Measurements from ENCODE around the gene DBNDD1. TPM values are rescaled to one million over a fixed set of nuclear protein-coding genes. Genes with fewer than 3 reads are reported as not detected.

The DBNDD1 gene
- total RNA-seq, 1 experiment from 2014 or later, result 32.3 TPM

DNA sequence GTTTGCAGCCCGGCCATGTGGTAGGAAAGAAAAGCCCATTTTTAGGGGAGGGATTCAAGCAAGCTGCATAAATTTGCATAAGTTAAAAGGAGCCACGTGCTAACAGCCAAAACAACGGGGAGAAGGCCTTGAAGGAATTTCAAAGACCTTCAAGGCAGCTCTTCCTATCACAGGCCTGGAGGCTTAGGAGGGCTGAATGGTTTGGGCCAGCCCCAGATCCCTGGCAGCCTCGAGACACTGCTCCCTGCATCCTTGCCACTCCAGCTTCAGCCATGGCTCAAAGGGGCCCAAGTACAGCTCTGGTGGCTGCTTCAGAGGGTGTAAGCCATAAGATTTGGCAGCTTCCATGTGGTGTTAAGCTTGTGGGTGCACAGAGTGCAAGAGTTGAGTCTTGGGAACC is 35.3 kb upstream of the DBNDD1 start:
- POLR2A ChIA-PET, result no interaction called here

DNA sequence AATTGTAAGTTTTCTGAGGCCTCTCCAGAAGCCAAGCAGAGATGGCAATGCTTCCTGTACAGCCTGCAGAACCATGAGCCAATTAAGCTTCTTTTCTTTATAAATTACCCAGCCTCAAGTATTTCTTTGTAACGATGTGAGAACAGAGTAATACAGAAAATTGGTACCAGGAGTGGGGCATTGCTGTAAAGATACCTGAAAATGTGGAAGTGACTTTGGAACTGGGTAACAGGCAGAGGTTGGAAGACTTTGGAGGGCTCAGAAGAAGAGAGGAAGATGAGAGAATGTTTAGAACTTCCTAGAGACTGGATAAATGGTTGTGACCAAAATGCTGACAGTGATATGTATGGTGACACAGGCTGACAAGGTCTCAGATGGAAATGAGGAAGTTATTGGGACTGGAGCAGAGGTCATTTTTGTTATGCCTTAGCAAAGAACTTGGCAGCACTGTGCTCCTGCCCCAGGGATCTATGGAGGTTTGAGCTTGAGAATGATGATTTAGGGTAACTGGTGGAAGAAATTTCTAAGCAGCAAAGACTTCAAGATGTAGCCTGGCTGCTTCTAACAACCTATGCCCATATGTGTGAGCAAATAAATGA is 34.7 kb upstream of the DBNDD1 start:
- TF ChIP-seq SIN3A (IDR thresholded peaks at IDR 0.05; ENCODE audit: borderline replicate concordance, insufficient read depth, low read depth, low read length) (no peak), TCF7L2 (IDR thresholded peaks at IDR 0.05; ENCODE audit: low read depth, low read length) (no peak), POLR2AphosphoS5 (IDR thresholded peaks at IDR 0.05; ENCODE audit: low read depth, low read length) (no peak)
- TF ChIP-seq, protein P1, sequence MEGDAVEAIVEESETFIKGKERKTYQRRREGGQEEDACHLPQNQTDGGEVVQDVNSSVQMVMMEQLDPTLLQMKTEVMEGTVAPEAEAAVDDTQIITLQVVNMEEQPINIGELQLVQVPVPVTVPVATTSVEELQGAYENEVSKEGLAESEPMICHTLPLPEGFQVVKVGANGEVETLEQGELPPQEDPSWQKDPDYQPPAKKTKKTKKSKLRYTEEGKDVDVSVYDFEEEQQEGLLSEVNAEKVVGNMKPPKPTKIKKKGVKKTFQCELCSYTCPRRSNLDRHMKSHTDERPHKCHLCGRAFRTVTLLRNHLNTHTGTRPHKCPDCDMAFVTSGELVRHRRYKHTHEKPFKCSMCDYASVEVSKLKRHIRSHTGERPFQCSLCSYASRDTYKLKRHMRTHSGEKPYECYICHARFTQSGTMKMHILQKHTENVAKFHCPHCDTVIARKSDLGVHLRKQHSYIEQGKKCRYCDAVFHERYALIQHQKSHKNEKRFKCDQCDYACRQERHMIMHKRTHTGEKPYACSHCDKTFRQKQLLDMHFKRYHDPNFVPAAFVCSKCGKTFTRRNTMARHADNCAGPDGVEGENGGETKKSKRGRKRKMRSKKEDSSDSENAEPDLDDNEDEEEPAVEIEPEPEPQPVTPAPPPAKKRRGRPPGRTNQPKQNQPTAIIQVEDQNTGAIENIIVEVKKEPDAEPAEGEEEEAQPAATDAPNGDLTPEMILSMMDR (IDR thresholded peaks at IDR 0.05), result no peak
- TF ChIP-seq, protein P2, sequence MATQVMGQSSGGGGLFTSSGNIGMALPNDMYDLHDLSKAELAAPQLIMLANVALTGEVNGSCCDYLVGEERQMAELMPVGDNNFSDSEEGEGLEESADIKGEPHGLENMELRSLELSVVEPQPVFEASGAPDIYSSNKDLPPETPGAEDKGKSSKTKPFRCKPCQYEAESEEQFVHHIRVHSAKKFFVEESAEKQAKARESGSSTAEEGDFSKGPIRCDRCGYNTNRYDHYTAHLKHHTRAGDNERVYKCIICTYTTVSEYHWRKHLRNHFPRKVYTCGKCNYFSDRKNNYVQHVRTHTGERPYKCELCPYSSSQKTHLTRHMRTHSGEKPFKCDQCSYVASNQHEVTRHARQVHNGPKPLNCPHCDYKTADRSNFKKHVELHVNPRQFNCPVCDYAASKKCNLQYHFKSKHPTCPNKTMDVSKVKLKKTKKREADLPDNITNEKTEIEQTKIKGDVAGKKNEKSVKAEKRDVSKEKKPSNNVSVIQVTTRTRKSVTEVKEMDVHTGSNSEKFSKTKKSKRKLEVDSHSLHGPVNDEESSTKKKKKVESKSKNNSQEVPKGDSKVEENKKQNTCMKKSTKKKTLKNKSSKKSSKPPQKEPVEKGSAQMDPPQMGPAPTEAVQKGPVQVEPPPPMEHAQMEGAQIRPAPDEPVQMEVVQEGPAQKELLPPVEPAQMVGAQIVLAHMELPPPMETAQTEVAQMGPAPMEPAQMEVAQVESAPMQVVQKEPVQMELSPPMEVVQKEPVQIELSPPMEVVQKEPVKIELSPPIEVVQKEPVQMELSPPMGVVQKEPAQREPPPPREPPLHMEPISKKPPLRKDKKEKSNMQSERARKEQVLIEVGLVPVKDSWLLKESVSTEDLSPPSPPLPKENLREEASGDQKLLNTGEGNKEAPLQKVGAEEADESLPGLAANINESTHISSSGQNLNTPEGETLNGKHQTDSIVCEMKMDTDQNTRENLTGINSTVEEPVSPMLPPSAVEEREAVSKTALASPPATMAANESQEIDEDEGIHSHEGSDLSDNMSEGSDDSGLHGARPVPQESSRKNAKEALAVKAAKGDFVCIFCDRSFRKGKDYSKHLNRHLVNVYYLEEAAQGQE (IDR thresholded peaks at IDR 0.05; ENCODE audit: insufficient read depth in 1 of 2, low read depth in 2 of 2, low read length in 1 of 2), result no peak
- DNase-seq (ENCODE audit: low read depth, low spot score), result no peak

More for the DNA sequence above, 35.3 kb upstream of the DBNDD1 start:
- DNase-seq (ENCODE audit: low read depth, low spot score), result no peak
- no peaks in the 10 kb centered on the region for H3K27me3 ChIP-seq (ENCODE audit: control insufficient read depth, insufficient read depth, low read length)
- BruUV-seq (replicated peaks), result no TSS peak
- CTCF ChIA-PET, result no interaction called here
- H3K36me3 ChIP-seq (ENCODE audit: control insufficient read depth, insufficient read depth, low read length), result no peaks in the 10 kb centered on the region
- in situ Hi-C loops (cut with HindIII; ENCODE audit: low pct_unique_long_range_greater_than_20kb, low sequenced_read_pairs) (no loop called here), intact Hi-C loops (cut with micrococcal nuclease; ENCODE audit: unreplicated experiment) (no loop called here)
- TF ChIP-seq, protein P2 (IDR thresholded peaks at IDR 0.05; ENCODE audit: insufficient read depth in 1 of 2, low read depth in 2 of 2, low read length in 1 of 2), result no peak
- no peak for TF ChIP-seq POLR2AphosphoS5 (IDR thresholded peaks at IDR 0.05; ENCODE audit: low read depth, low read length)
- TF ChIP-seq, protein P1 (IDR thresholded peaks at IDR 0.05), result no peak
- TF ChIP-seq SIN3A (IDR thresholded peaks at IDR 0.05; ENCODE audit: borderline replicate concordance, insufficient read depth, low read depth, low read length), result no peak
- TF ChIP-seq TCF7L2 (IDR thresholded peaks at IDR 0.05; ENCODE audit: low read depth, low read length), result no peak
- H3K4me3 ChIP-seq (ENCODE audit: low read depth in 2 of 2, low read length in 2 of 2), result no peak overlapping the region
- no peaks in the 10 kb centered on the region for H3K4me1 ChIP-seq (ENCODE audit: control insufficient read depth, insufficient read depth, low read length)
- no peak overlapping the region for H3K27ac ChIP-seq (ENCODE audit: low read length)
- ATAC-seq, result no peak
- no peaks in the 10 kb centered on the region for H3K9me3 ChIP-seq (ENCODE audit: control insufficient read depth, insufficient read depth, low read depth, low read length)

More for the DNA sequence above, 34.7 kb upstream of the DBNDD1 start:
- no peaks in the 10 kb centered on the region for H3K9me3 ChIP-seq (ENCODE audit: control insufficient read depth, insufficient read depth, low read depth, low read length)
- no peaks in the 10 kb centered on the region for H3K36me3 ChIP-seq (ENCODE audit: control insufficient read depth, insufficient read depth, low read length)
- H3K4me1 ChIP-seq (ENCODE audit: control insufficient read depth, insufficient read depth, low read length), result no peaks in the 10 kb centered on the region
- H3K27me3 ChIP-seq (ENCODE audit: control insufficient read depth, insufficient read depth, low read length), result no peaks in the 10 kb centered on the region
- no TSS peak for BruUV-seq (replicated peaks)
- ATAC-seq, result no peak
- no peak overlapping the region for H3K27ac ChIP-seq (ENCODE audit: low read length)
- POLR2A ChIA-PET, result no interaction called here
- CTCF ChIA-PET, result no interaction called here
- in situ Hi-C loops (cut with HindIII; ENCODE audit: low pct_unique_long_range_greater_than_20kb, low sequenced_read_pairs), result no loop called here
- intact Hi-C loops (cut with micrococcal nuclease; ENCODE audit: unreplicated experiment), result no loop called here
- no peak overlapping the region for H3K4me3 ChIP-seq (ENCODE audit: low read depth in 2 of 2, low read length in 2 of 2)

Measured in Panc1 (cell line).